RKO (cell line): Measurements from ENCODE around the gene ZNF536.
A peak's percentile ranks its signal among the peaks of the same experiment; 100 is the strongest.

ENCODE experiments used
- DNase-seq: peaks from one replicate; pipeline ENCODE4 v3.0.0-alpha.2; 2016; ENCODE audit warnings: low spot score

ZNF536 gene

DNA sequence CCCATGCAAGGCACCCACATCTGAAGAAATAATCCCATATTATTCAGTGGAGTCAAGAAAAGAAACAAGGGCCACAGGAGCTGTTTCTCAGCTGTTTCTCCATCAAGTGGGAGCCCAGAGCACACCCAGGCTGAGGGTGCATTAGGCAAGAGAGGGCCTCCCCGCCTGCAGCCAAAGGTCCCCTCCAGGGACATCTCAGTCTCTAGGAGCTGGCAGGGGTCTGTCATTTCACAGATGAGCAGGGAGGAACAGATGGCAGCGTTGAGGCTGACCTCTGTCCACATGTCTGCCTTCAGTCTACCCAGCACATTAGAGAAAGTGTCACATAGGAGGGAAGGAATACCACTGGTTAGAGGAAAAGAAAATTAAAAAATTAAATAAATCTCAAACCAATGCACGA is 157.7 kb downstream of the ZNF536 start:
- DNase-seq = no peak

DNA sequence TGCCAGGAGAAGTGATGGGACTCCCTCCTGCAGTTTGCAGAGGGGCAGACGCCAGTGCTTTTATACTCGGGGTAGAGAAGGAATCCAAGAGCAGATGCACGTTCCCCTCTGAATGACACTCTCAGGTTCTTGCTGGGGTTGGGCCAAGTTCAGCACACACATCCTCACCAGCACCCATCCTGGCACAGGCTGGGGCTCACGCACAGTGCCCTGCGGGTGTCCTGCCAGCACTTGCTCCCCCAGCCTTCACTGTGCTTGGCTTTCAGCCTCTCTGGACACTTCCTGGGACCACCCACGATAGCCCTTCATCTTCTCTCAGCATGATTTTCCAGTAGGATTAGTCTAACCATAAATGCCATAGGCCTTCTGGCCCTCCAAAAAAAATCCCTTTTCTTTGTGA is 158.6 kb downstream of the ZNF536 start:
- no peak for DNase-seq

DNA sequence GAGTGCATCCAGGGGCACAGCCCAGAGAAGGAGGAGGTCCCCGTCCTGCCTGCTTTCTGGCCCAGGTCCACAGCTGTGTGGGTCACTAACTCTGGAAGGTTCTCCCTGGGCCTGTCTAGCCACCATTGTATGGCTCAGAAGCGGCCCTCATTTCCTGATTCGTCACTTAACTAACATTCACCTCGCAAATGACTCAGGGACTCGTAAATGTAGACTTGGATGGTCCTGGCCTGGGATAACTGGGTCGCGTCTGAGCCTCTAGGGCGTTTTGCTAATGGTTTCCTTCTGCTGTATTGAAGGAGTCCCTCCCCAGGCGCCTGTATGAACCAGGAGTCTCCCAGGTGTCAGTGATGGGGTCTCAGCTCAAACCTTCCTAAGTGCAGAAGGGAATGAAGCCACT is 162.8 kb downstream of the ZNF536 start:
- DNase-seq = peak; percentile 4

DNA sequence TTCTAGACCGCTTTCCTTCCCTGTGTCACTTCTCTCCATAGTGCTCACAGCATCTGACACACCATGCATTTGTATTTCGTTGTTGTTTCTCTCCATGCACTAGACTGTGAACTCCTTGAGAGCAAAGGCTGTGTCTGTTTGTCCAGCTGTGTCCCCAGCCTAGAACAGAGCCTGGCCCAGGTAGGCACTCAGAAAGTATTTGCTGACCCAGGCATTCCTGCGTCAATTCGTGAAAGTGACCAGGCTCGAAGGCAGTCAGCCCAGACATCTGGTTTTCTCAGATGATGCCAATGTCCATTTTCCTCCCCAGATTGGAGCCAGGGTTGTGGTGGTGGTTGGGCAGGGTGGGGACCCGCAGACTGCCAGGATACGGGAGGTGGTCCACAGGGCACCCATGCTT is 164.8 kb downstream of the ZNF536 start:
- no peak for DNase-seq

DNA sequence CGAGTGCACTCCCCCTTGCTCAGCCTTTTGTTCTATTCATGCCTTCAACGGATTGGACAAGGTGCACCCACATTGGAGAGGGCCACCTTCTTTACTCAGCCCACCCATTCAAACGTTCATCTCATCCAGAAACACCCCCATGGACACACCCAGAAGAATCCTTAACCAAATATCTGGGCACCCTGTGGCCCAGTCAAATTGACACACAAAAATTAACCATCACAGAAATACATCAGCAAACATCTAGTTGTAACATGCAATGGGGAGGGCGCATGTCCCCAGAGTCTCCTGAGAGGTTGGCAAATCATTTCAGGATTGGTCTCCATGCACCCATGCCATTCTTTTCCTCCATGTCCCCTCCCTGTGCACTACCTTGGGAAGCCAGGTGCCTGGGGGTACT is 167.1 kb downstream of the ZNF536 start:
- DNase-seq = no peak

DNA sequence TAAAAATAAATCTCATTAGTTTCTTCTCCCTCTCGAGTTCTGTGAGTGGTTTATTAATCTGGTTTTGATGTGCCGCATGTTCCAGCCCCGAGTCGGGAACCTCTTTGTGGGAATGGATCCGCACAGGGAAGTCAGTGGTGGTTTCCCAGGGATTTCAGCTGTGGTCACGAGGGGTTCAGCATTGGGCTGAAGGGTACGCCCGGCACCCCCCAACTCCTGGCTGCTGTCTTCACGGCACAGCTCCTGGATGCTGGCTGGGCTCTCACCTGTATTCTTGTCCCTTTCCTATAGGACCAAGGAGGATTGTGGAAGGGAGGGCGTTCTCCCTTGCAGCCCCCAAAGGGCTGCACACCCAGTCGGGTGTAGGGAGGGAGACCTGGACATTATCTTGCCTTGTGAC is 167.8 kb downstream of the ZNF536 start:
- no peak for DNase-seq

DNA sequence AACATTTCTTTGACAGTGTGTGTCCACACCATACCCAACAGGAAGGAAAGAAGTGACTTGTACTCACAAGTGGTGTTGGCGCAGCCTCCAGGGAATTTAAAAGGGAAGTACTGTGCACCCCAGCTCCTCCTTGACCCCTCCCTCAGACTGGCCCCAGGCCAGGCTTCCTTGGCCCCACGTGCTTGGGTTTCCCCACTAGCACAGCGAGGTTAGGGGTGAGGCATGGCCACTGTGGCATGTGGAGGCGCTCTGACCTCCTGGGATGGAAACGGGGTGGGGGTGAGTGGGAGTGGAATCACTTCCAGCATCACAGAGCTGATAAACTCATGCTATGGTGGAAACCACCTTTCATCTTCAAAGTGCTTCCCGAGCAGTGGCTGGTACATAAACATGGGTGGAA is 168.6 kb downstream of the ZNF536 start:
- no peak for DNase-seq

DNA sequence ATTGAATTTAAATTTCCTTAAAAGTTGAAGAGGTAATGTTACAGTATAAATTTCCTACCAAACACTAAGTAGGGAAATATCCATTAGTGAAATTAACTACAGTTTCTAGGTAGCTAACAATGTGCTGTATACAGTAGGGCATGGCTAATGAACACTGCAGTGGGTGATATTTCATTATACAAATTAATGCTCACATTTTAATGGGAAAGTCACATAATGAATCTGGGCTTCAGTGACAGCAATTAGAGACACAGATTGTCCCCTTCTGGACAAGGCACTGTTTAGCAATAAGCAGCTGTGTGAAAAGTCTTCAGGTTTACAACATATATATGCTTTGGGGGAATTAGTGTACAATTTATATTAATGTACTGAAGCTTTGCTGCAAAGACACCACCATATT is 169.4 kb downstream of the ZNF536 start:
- no peak for DNase-seq

DNA sequence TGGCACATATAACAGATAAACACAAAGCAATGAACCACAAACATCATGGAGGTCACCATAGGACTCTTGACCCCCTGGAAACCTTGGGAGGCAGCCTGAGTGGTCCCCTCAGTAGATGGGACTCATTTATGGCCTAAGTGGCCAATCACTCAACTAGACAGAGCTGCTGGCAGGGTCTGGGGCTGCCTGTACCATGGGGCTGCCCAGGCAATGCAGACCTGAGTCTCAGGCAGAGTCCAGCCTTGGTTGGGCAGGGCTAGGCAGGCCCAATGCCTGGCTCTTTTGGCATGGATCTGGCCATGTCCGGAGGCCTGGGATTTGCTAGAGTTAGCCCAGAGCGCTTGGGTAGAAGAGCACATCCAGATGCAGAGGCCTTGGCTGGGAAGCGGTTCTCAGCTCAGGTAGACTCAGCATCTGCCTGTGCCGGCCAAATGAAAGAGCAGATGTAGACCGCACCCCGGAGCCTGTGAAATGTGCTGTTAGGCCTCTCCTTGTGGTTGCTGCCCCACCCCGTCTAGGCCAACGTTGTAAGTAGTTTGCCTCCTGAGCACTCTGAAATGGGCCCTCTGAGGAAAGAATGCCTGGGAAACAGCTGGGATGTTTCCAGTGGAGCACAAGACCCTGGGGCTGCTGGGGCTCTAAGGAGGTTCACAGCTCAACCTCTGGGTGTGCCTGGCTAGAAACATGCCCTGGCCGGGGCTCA is 171.2 kb downstream of the ZNF536 start:
- no peak for DNase-seq

DNA sequence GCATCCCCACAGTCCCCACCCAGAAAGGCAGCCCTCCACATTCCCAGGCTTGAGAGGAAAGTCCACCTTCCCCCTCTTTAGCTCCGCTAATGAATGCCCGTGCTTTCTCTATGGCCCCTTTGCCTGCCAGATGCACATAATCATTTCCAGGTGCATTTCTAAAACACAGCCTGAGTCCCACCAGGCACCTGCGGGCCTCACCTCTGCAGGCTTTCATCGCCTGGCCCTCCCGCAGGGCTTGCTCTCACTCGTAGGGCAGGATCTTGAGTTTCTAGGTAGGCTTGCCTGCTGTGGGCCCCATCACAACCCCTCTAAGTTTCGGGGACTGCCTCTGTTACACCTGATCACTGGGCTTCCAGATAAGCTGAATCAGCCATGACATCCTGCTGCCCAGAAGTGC is 173.6 kb downstream of the ZNF536 start:
- no peak for DNase-seq

DNA sequence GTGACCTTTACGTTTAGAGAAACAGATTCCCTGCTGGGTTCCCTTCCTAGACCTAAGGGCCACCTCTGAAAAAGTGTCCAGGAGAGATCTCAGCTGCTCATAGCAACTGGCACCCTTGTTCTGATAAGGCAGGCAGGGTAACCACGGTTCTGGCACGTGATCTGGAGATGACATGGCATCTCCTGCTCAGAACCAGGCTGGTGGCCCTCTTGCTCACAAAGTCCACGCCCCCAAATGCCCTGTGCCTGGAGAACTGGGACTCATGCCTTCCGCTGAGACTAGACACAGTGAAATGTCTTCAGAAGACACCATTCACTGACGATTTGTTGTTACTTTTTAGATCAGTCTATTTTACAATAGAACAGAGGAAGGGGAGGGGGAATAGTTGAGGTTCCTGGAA is 174.1 kb downstream of the ZNF536 start:
- no peak for DNase-seq

DNA sequence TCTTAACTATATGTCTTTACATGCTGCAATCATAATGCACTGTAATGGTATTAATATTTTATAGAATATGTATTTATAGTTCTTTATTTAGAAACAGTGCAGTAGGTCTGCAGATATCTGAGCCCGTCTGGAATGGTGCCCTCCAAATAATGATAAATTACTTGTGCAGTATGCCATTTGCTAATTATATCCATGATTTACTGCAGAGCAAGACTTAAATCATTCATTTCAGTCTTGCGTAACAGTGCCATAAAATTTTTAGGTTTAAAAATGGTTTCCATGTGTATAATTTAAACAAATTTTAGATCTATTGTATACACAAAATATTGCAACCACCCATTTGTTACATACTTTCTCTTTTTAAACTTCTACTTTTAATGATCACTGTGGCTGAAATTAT is 175.1 kb downstream of the ZNF536 start:
- DNase-seq = no peak

DNA sequence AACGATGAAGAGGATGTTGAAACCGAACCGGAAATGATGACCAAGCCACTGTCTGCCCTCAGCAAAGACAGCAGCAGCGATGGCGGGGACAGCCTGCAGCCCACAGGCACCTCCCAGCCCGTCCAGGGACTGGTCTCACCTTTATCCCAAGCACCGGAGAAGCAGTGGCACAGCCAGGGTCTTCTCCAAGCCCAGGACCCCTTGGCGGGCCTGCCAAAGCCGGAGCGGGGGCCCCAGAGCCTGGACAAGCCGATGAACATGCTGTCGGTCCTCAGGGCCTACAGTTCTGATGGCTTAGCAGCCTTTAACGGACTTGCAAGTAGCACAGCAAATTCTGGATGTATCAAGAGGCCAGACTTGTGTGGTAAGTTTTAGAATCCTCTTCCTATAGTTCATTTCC is 177.0 kb downstream of the ZNF536 start:
- no peak for DNase-seq

DNA sequence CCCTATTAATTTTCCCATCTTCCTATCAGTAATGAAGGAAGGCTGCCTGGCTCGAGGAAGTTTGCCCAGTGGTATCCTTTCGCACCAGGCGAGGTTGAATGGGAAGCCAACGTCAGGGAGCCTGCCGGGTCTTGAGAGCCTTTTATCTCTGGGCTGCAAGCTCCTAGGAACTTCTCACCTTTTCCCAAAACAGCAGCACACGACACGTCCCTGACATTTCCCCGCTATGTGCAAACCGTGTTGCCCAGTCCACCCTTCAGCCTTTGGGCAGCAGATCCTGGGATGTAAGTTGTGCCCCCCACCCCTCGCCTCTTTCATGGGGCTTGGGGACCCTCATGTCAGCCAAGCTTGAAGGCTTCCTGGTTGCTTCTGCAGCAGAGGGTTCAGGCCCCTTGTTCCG is 179.1 kb downstream of the ZNF536 start:
- DNase-seq = no peak

DNA sequence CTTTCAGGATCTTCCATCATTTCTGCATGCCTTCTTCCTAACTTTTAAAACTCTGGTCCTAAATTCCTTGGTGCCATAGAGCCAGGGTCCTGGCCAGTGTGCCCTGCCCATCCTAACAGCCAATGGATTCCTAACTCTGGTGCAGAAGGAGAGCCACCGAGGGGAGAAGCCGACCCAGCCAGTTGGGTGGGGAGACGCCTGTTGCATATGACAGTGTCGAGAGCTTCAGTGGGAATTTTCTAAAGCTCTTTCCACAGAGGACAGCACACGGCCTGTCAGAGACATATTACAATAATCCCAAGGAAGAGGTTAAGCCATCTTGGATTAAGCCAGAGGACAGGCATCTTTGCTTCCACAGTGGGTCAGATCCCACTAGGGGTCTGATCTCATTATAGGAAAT is 180.4 kb downstream of the ZNF536 start:
- DNase-seq = no peak

DNA sequence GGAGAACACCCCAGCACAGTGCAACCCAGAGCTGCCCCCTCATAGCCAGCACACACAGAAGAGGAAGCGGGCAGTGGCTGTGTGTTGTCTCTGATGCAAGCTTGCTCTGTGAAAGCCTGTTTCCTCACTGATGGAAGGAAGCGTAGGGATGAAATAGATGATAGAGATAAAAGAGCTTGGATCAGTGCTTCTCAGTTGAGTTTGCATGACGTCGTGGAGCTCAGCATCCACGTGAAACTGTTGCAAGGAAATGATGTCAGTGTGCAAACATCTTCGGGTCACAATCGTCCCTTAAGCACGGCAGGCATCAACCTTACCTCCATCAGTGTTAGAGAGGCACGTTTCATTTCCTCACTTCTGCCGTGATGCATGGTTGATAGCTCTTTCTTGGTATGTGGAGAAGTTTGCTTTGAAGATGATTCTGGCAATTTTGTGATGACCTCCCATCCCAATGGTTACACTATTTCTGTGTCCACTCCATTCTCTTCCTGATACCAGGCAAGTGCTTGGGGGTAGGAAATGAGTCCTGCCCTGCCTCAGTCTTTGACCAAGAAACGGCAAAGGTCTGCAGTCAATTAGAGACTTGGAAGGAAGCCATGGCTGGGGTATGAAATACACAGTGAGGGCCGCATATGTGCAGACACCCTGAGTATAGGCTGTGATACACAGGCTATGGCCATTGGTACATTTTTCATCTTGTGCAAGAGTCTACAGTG is 183.0 kb downstream of the ZNF536 start:
- DNase-seq = no peak

DNA sequence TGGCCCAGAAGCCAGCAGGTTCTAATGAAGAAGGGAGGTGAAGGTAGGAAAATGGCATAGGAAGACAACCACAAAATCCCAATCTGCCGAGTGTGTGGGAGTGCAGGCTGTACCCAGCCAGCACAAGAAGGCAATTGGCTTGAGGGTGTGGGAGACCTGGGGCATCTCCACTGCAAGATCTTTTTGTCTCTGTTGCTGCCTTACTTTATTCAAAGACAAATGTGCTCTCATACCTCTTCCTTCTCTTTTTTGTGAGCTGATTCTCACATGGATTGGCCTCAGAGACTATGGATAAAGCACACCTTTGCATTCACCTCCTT is 183.6 kb downstream of the ZNF536 start:
- DNase-seq = no peak

DNA sequence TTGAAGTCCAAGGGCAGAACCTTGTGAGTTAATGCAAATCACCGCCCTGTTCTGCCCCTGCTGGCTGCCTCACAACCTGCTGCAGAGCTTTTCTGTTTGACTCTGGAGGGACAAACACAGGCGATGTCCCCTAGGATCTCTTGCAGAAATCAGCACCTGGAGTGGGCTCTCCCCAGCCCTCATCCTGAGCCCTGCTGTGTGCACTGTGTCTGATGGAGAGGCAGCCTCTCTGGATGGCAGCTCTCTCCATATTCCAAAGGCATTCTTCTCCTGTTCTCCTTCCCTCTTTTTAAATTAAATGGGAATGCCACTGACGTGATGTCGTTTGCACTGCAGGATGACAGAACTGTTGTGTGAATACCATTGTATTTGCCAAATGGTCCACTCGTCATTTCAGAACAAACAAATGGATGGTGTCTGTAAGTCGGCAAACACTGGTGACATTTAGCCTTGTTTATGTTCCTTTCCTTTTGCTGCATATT is 184.1 kb downstream of the ZNF536 start:
- DNase-seq = no peak

DNA sequence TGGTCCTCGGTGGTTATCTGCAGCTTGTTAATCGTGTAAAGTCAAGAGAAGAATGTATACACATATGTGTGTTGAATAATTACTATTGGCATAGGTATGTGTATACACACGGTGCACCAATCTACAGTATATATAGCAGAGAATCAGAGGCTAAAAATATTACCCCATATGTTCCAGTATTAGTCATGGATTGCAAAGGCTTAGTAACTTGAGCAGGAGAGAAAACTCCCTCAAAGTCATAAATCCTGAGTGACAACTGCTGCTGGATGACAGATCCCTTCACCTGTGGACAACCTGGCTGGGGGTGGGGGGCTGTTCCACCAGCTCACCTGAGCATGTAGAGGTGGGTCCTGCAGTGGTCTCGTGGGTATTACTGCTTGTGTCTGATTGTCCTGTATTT is 185.0 kb downstream of the ZNF536 start:
- DNase-seq = no peak

DNA sequence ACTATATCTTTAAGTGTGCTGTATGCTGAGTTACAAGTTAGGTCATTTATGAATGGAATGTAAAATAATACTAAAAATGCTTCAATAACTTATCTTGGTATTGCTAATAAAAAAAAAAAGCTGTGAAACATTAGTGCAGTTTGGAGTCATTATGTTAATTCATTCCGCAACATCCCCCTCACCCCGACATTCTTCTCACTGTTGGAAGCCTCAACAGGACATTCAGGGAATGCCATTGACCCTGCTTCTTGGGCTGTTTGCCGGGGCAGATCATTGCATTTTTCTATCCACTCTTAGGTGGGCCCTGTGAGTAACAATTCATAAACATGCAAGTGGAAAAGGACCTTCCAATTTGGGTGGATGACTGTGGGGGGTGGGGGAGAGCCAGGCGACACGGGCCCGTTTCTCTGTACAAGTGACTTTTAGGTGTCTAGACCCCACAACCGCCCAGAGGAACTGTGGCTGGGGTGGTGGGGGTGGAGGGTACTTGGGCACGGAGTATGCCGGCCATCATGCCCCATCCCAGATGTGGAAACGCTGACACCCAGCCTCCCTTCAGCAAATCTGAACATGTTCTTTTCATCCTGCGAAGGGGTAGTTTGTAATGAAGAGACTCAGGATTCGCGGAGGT is 185.9 kb downstream of the ZNF536 start:
- no peak for DNase-seq

DNA sequence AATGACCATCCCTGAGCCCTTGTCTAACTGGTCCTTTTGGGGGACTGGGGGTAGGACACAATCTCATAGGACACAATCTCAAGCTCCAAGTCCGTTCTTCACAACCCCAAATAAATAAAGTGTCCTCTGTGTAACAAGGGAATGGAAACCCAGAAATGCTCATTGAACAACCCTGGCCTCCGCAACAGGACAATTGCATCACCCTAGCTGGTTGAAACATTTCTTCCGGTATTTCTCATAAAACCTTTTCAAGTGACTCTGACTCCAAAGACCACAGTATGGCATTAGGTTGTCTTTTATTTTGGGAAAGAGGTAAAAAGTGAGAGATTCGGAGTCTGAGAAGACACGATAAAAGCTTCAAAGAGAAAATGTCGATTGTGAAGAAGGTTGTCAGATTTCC is 186.6 kb downstream of the ZNF536 start:
- DNase-seq = no peak

DNA sequence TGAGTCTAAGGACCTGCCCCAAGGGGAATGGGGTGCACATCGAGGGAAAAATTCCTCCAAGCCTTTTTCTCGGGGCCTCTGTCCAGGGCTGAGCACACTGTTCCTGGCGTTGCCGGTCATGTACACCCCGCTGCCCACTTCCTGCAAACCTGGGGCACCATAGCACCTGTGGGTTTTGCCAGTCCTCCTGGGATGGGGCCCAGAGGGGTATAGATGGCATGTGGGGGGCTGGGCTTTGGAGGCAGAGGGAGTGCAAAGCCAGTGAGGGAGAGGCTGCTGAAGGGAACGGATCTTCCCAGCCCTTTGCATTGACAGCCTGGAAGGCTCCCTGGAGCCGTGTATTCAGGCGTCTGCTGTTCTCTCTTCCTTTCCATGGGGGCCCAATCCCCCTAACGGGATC is 187.3 kb downstream of the ZNF536 start:
- DNase-seq = no peak

DNA sequence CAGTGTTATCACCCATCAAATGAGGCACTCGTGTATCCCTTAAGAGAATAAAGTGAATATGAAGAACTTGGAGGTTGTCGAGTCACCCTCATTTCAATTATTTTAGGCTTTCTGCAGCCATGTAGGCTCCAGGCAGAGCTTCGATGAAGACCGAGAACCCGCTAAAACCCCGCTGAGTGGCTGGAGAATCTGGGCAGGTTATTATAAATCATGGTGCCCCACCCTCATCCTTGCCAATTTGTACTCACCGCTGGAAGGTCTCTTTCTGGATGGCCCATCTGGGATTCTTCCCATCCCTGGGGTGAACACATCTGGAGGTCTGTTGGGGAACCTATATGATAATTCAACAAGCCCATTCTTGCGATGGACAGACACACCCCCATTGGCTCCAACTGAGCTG is 190.8 kb downstream of the ZNF536 start:
- DNase-seq = no peak

DNA sequence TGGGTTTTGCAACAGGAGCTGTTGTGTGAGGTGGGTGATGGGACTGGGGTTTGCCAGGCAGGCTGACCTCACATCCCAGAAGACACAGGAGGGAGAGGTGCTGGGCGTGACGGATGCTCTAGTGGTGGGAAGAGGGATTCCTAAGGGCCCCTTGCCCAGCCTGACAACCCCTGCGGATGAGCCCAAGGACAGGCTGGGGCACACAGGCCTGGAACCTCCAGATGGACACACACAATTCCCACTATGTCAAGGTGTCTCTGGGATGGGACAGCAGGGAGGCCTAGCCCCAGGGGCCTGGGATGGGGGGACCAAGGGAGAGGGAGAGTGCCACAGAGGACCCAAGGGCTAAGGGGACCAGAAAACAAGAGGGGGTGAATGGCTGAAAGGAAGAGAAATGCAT is 191.5 kb downstream of the ZNF536 start:
- DNase-seq = no peak
